22Rv1 (cell line): ENCODE data around the gene NIN.

Experiments used
- CTCF ChIP-seq: fragments of 450-650 bp; IDR thresholded peaks from 2 replicates; pipeline ENCODE4 v1.5.1; 2017; ENCODE audit warnings: mild to moderate bottlenecking
- ZFX ChIP-seq: fragments of 450-650 bp; IDR thresholded peaks from 2 replicates; pipeline ENCODE4 v1.6.1; 2017; ENCODE audit warnings: antibody characterized with exemption, borderline replicate concordance

GRCh38 chr14:50785457-50786063, 45.4 kb downstream of the NIN start:
- no peak for TF ChIP-seq CTCF
- no peak for TF ChIP-seq ZFX
